Sigmoid colon (tissue), 4 donors: ENCODE results near the gene TXNRD3.

Experiments
- CTCF ChIP-seq, 4 experiments: fragments of 450-650 bp in 3 of 4; fragments of 200-600 bp in 1 of 4; IDR thresholded peaks; one replicate each; pipeline ENCODE4 v1.5.1; 2016 to 2019; ENCODE audit warnings: antibody characterized with exemption in 4 of 4, mild to moderate bottlenecking in 3 of 4, moderate library complexity in 2 of 4
- POLR2AphosphoS5 ChIP-seq, 4 donors: sonication (generic); formaldehyde crosslinking; IDR thresholded peaks; one replicate each; pipeline ENCODE4 v1.6.1; 2017; ENCODE audit warnings: antibody characterized with exemption in 4 of 4

- TF ChIP-seq POLR2AphosphoS5 (IDR thresholded peaks at IDR 0.05): no peak
- no peak for TF ChIP-seq CTCF (IDR thresholded peaks at IDR 0.05)
These were observed 44.1 kb upstream of the TXNRD3 start for GRCh38 chr3:126699011-126699410.
